ENCODE measurements around the gene CCDC51. TPM values are rescaled to one million over a fixed set of nuclear protein-coding genes. Genes with fewer than 3 reads are reported as not detected.
A peak's percentile ranks its signal among the peaks of the same experiment; 100 is the strongest.

The CCDC51 gene
- total and polyA plus RNA-seq, 9 of the 15 experiments (the other 6 are each of a cell fraction or from before 2014, with no cell fraction given), result 6.5 to 18.6 (median 15.7) TPM

GRCh38 chr3:48445277-48445882 lies 5.5 kb upstream of the CCDC51 start:
- FAIRE-seq, result no peak
- no peak overlapping the region for H2AFZ ChIP-seq (ENCODE audit: low read depth, low read length)
- CTCF ChIA-PET (ENCODE audit: low intra/inter-chr PET ratio), result no interaction called here
- no peaks in the 10 kb centered on the region; a peak in 1 of 5 replicates for H3K27me3 ChIP-seq (ENCODE audit: control insufficient read depth in 2 of 2, insufficient read depth in 2 of 2, low read length in 2 of 2)
- TF ChIP-seq ELK3 (CRISPR knock-in tag; IDR thresholded peaks at IDR 0.05) (no peak), ZBTB5 (IDR thresholded peaks at IDR 0.05) (no peak), TRIM28 (IDR thresholded peaks at IDR 0.05) (no peak), ZNF197 (CRISPR knock-in tag; IDR thresholded peaks at IDR 0.05; ENCODE audit: low read depth) (no peak), ZNF217 (CRISPR knock-in tag; IDR thresholded peaks at IDR 0.05) (no peak)
- peak overlapping the region; percentile 83 to 93; a peak in 3 of 4 replicates for H3K9ac ChIP-seq (ENCODE audit: insufficient read depth in 1 of 2, low read depth in 2 of 2, low read length in 2 of 2)
- POLR2A ChIA-PET, result interaction anchor here (0.6 to 2.8 kb wide), 6 partner anchors 9 to 179 kb away, joined by 3 to 21 read pairs (median 4); no protein-coding TSS in a partner anchor
- H3K79me2 ChIP-seq (ENCODE audit: control insufficient read depth, insufficient read depth, low read length), result peaks cover 52% of the 10 kb centered on the region
- ATAC-seq, result no peak
- H3K9me1 ChIP-seq (ENCODE audit: control insufficient read depth, insufficient read depth, low read length), result no peaks in the 10 kb centered on the region
- no peak for DNase-seq (ENCODE audit: extremely low read depth in 1 of 4, low spot score in 3 of 4)
- peaks cover 5 to 18% of the 10 kb centered on the region in 2 experiments; a peak in 4 of 5 replicates for H3K4me1 ChIP-seq (replicated peaks in 1 of 2; ENCODE audit: control insufficient read depth in 2 of 2, insufficient read depth in 2 of 2, low read length in 2 of 2)
- H3K4me2 ChIP-seq (ENCODE audit: insufficient read depth, low read length), result peak overlapping the region; percentile 91
- intact Hi-C loops (cut with micrococcal nuclease), result no loop called here
- peak overlapping the region; percentile 88 for H3K4me3 ChIP-seq
- in situ Hi-C loops (cut with MboI), result no loop called here
- peaks cover 38% of the 10 kb centered on the region; the same call in 2 of the 3 replicates for H3K36me3 ChIP-seq (ENCODE audit: control insufficient read depth, insufficient read depth, low read length)
- no peaks in the 10 kb centered on the region for H4K20me1 ChIP-seq (replicated peaks; ENCODE audit: control insufficient read depth, insufficient read depth, low read length)
- H3K27ac ChIP-seq (ENCODE audit: extremely low read depth, low read depth, low read length), result no peak overlapping the region
- H3K9me3 ChIP-seq (replicated peaks; ENCODE audit: control insufficient read depth, insufficient read depth, low read depth, low read length), result no peaks in the 10 kb centered on the region
- no TSS peak for BruUV-seq (replicated peaks)
- 75% methylated on average over 4 of the region's 6 CpGs for WGBS (ENCODE audit: insufficient coverage, low coverage, missing lambda C conversion rate)

Data from K562 (cell line).